H1 (cell line): ENCODE results near the gene CDK19. TPM values are rescaled to one million over a fixed set of nuclear protein-coding genes. Genes with fewer than 3 reads are reported as not detected.

Source experiments
- ATF2 ChIP-seq: IDR thresholded peaks from 2 replicates; pipeline ENCODE4 v1.6.1; 2012; ENCODE audit warnings: low read length, inconsistent platforms
- CREB1 ChIP-seq: IDR thresholded peaks from 2 replicates; pipeline ENCODE4 v1.6.1; 2012; ENCODE audit warnings: inconsistent platforms
- PHF8 ChIP-seq: fragments of 200-600 bp; sonication (generic); conservative IDR thresholded peaks from 2 replicates; pipeline ENCODE4 v1.7.1; 2012; ENCODE audit warnings: low read depth, mild to moderate bottlenecking, inconsistent platforms, low read length, moderate library complexity
- polyA plus RNA-seq, 7 experiments: library from polyadenylated mRNA; depleted of rRNA in 3 of 7; stranded (reverse) in 5 of 7; unstranded in 2 of 7; fragments of >200 nt in 5 of 7; fragments of 200-250 nt in 2 of 7; gene quantifications; 1 replicate in 5 of 7; 2 replicates in 1 of 7; 4 replicates in 1 of 7; pipeline versions ENCODE4 v1.2.1 to v1.2.3, GENCODE V29; 2011 to 2013; ENCODE audit warnings: missing spikeins in 2 of 7, mixed read lengths in 2 of 7
- total RNA-seq: library from RNA; stranded (reverse); fragmentation: NEBNext Ultra II Directional; extraction: Animal tissue kit (Norgen Biotek cat#: 25700); gene quantifications from 2 replicates; pipeline ENCODE4 v1.2.1, GENCODE V29; 2021

The CDK19 gene
- total and polyA plus RNA-seq, 2 of the 8 experiments (the other 6 are each of a cell fraction or from before 2014, with no cell fraction given) = 4.9 to 12.6 TPM

- TF ChIP-seq ATF2 = no peak
- TF ChIP-seq PHF8 = no peak
- TF ChIP-seq CREB1 = no peak
Observed at GRCh38 chr6:110795271-110795670, 20.0 kb downstream of the CDK19 start (continued).
